Activated naive CD8-positive, alpha-beta T cell treated with anti-CD3 and anti-CD28 coated beads, Interleukin-2, amount 10 ng/mL, durations not matched to agents 7 days and 5 days (primary cell): Measurements from ENCODE around the gene BMP3. TPM values are rescaled to one million over a fixed set of nuclear protein-coding genes. Genes with fewer than 3 reads are reported as not detected.
A peak's percentile ranks its signal among the peaks of the same experiment; 100 is the strongest.
"Not testable (repeated sequence)": the region's sequence is repeated elsewhere in the genome, so short reads cannot be mapped to it uniquely, and the experiment has no call there.

Experiments
- ATAC-seq: fragments of 150-1000 bp; cut with Tn5 transposase; one replicate; pipeline ENCODE4 v1.10.0; 2021; ENCODE audit warnings: low read depth, moderate library complexity
- POLR2A ChIA-PET: fragments of 350-600 bp; sonication (Branson Sonifier 250); formaldehyde crosslinking; loops from one replicate; lab custom pipeline; 2021; ENCODE audit warnings: antibody characterized with exemption; lab: Charles Lee
- DNase-seq: peaks from one replicate; pipeline ENCODE4 v3.0.0; 2021
- H3K27ac Mint-ChIP-seq: one replicate; pipeline ENCODE4 v1.8.0; 2022; ENCODE audit warnings: mild to moderate bottlenecking, mixed read lengths
- H3K27me3 Mint-ChIP-seq: one replicate; pipeline ENCODE4 v1.8.0; 2022; ENCODE audit warnings: mild to moderate bottlenecking, moderate library complexity, mixed read lengths
- H3K36me3 Mint-ChIP-seq: one replicate; pipeline ENCODE4 v1.8.0; 2021; ENCODE audit warnings: mild to moderate bottlenecking, mixed read lengths
- H3K4me1 Mint-ChIP-seq: one replicate; pipeline ENCODE4 v1.8.0; 2021; ENCODE audit warnings: mixed read lengths
- H3K4me3 Mint-ChIP-seq: one replicate; pipeline ENCODE4 v1.8.0; 2022; ENCODE audit warnings: mild to moderate bottlenecking, moderate library complexity, mixed read lengths
- H3K9me3 Mint-ChIP-seq: one replicate; pipeline ENCODE4 v1.8.0; 2021; ENCODE audit warnings: mixed read lengths
- total RNA-seq, 2 experiments: library from RNA; stranded (reverse); gene quantifications; one replicate each; pipeline ENCODE4 v1.2.3, GENCODE V29; 2021

The BMP3 gene, protein sequence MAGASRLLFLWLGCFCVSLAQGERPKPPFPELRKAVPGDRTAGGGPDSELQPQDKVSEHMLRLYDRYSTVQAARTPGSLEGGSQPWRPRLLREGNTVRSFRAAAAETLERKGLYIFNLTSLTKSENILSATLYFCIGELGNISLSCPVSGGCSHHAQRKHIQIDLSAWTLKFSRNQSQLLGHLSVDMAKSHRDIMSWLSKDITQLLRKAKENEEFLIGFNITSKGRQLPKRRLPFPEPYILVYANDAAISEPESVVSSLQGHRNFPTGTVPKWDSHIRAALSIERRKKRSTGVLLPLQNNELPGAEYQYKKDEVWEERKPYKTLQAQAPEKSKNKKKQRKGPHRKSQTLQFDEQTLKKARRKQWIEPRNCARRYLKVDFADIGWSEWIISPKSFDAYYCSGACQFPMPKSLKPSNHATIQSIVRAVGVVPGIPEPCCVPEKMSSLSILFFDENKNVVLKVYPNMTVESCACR
- not detected for total RNA-seq

DNA sequence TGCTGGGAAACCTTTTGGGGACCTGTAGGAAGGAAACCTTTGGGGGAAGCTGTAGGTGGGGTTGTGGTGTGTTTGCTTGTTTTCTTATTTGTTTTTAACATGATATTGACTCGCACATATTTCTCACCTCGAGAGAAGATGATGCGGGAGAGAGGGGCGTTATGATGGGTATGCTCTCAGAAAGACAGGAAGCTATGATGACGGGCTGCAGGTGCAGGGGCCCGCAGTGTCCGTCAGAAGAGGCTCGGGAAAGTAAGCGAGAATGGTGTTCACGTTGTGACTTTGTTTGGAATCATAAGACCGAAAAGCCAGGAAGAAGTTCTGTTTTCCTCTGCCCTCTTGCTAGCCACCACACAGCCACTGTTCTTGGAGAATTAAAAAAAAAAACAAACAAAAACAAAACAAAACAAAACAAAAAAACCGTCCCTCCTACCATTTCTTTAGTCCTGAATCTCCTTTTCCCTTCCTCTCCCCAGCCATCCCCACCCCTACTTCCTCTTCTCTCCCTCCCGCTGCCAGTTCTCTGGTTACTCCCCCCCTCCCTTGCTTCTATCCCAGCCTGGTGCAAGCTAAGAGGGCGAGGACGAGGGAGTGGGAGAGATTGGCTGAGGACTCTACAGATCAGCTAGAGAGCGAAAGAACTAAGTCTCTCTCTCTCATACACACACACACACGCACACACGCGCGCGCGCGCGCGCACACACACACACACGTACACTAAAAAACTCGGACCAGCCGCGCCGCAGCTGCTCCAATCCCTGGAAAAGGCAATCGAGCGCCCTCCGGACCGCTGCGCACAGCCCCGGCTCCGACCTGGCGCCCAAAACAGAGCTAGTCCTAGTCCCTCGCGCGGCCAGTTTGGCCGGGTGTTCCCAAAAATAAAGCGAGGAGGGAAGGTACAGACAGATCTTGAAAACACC lies at the start of gene BMP3:
Gene BMP3, plus strand, starts transcription at position 648 of the 920 bp plus-strand sequence. CDS start 577 bp downstream, outside the sequence.
- H3K27me3 Mint-ChIP-seq, result peaks cover 64% of the 10 kb centered on the region
- H3K9me3 Mint-ChIP-seq, result no peaks in the 10 kb centered on the region
- ATAC-seq (no peak), DNase-seq (peak; percentile 34)
- peaks cover 2% of the 10 kb centered on the region for H3K36me3 Mint-ChIP-seq
- H3K4me1 Mint-ChIP-seq, result peaks cover 15% of the 10 kb centered on the region
- POLR2A ChIA-PET, result no interaction called here
- peak within 1 kb of the TSS; percentile 88 for H3K4me3 Mint-ChIP-seq
- H3K27ac Mint-ChIP-seq, result no peak within 1 kb of the TSS

DNA sequence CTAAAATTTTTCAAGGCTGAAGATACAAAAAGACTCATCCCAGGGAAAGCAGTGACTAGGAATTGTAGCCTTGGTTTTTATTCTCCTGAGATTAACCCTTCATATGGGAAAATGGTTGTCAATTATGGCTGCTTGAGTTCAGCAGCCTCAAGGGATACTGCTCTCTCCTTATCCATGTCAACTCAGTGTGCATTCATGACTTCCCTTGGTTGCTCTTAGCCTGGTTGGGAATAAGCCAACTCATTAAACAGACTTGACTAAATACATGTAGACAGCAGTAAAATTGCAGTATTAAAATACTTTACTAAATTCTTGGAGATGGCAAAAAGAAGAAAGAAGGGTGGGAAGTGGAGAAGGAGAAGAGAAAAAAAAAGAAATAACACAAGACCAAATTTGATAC lies 44.5 kb upstream of the BMP3 start:
- Mint-ChIP-seq H3K27ac (no peak overlapping the region), H3K4me1 (peaks cover 2% of the 10 kb centered on the region), H3K27me3 (peaks cover 2% of the 10 kb centered on the region), H3K36me3 (no peaks in the 10 kb centered on the region), H3K4me3 (no peak overlapping the region), H3K9me3 (peaks cover 4% of the 10 kb centered on the region)
- POLR2A ChIA-PET, result no interaction called here
- ATAC-seq (no peak), DNase-seq (no peak)

- peaks cover 1% of the 10 kb centered on the region for H3K9me3 Mint-ChIP-seq
- ATAC-seq, result no peak
Measured at GRCh38 chr4:80989921-80990544, 40.5 kb upstream of the BMP3 start.

GRCh38 chr4:80990851-80991250 lies 39.7 kb upstream of the BMP3 start:
- DNase-seq, result no peak
- Mint-ChIP-seq H3K4me1 (peaks cover 2% of the 10 kb centered on the region), H3K27ac (no peak overlapping the region), H3K27me3 (peaks cover 4% of the 10 kb centered on the region), H3K4me3 (no peak overlapping the region), H3K36me3 (no peaks in the 10 kb centered on the region), H3K9me3 (no peaks in the 10 kb centered on the region)
- no peak for ATAC-seq
- POLR2A ChIA-PET, result no interaction called here

More at GRCh38 chr4:80989921-80990544, 40.5 kb upstream of the BMP3 start:
- peaks cover 2% of the 10 kb centered on the region for H3K4me1 Mint-ChIP-seq
- POLR2A ChIA-PET, result no interaction called here
- H3K4me3 Mint-ChIP-seq, result no peak overlapping the region
- no peaks in the 10 kb centered on the region for H3K36me3 Mint-ChIP-seq
- DNase-seq, result no peak
- H3K27ac Mint-ChIP-seq, result no peak overlapping the region
- H3K27me3 Mint-ChIP-seq, result peaks cover 4% of the 10 kb centered on the region

DNA sequence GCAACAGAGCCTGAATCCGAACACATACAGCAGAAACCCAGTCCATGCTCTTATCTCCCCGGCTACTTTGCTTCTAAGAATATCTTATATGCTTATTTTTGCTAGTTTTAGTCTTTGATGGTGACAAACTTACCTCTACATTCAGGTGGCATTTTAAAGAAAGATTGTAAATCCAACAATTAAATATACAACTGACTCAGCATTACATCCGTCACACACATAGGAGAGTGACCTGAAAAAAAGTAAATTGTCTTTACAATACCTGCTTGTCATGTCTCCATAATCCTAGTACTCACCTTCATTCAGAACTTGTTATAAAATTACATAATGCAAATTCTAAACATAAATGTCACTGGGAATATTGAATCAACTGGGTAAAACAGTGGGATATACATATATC lies 30.6 kb upstream of the BMP3 start:
- no peak overlapping the region for H3K4me3 Mint-ChIP-seq
- H3K36me3 Mint-ChIP-seq, result peaks cover 2% of the 10 kb centered on the region
- H3K9me3 Mint-ChIP-seq, result peaks cover 4% of the 10 kb centered on the region
- peaks cover 3% of the 10 kb centered on the region for H3K27me3 Mint-ChIP-seq
- H3K4me1 Mint-ChIP-seq, result no peaks in the 10 kb centered on the region
- H3K27ac Mint-ChIP-seq, result no peak overlapping the region
- DNase-seq (no peak), ATAC-seq (no peak)
- POLR2A ChIA-PET, result no interaction called here

DNA sequence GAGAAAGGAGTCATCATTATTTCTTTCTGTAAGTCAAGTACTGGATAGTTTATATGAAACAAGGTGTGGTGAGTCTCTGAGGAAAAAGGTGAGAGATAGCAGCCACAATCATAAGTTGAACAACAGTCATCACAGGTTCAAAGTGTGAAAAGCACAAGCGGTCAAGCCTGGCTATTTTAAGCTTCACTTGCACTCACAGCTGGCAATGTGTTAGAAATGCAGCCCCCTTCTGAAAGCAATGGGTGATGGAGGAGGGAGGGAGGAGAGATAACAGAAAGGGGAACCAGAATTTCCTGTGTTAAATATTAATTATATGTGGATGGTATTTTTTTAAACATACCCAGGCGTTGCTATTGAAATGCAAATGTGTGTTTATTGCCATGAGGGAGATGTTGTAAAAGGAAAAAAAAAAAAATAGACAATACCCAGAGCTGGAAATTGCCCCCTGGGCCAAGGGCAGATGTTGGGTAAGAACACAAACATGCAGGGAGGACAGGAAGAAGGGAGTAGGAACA lies 26.9 kb upstream of the BMP3 start:
- POLR2A ChIA-PET, result no interaction called here

GRCh38 chr4:81007417-81007816 lies 23.1 kb upstream of the BMP3 start:
- Mint-ChIP-seq H3K27ac (no peak overlapping the region), H3K27me3 (no peaks in the 10 kb centered on the region), H3K9me3 (peaks cover 9% of the 10 kb centered on the region), H3K4me1 (no peaks in the 10 kb centered on the region), H3K4me3 (no peak overlapping the region), H3K36me3 (no peaks in the 10 kb centered on the region)
- POLR2A ChIA-PET, result no interaction called here
- ATAC-seq (no peak), DNase-seq (no peak)

More for the DNA sequence above, 26.9 kb upstream of the BMP3 start:
- ATAC-seq, result no peak
- DNase-seq, result no peak
- H3K4me1 Mint-ChIP-seq, result no peaks in the 10 kb centered on the region
- H3K27me3 Mint-ChIP-seq, result no peaks in the 10 kb centered on the region
- H3K4me3 Mint-ChIP-seq, result no peak overlapping the region
- no peaks in the 10 kb centered on the region for H3K36me3 Mint-ChIP-seq
- no peak overlapping the region for H3K27ac Mint-ChIP-seq
- H3K9me3 Mint-ChIP-seq, result peaks cover 3% of the 10 kb centered on the region

DNA sequence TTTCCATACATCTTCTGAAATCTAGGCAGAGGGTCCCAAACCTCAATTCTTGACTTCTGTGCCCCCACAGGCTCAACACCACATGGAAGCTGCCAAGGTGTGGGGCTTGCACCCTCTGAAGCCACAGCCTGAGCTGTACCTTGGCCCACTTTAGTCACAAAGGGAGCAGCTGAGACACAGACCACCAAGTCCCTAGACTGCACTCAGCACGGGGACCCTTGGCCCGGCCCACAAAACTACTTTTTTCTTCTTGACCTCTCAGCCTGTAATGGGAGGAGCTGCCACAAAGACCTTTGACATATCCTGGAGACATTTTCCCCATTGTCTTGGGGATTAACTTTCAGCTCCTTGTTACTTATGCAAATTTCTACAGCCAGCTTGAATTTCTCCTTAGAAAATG lies 13.9 kb upstream of the BMP3 start:
- H3K4me1 Mint-ChIP-seq, H3K27ac Mint-ChIP-seq, H3K27me3 Mint-ChIP-seq, ATAC-seq, DNase-seq, H3K36me3 Mint-ChIP-seq, H3K9me3 Mint-ChIP-seq, H3K4me3 Mint-ChIP-seq, POLR2A ChIA-PET: not testable (repeated sequence)

GRCh38 chr4:81019006-81019405 lies 11.5 kb upstream of the BMP3 start:
- no peak overlapping the region for H3K4me3 Mint-ChIP-seq
- H3K27me3 Mint-ChIP-seq, result peaks cover 13% of the 10 kb centered on the region
- no peaks in the 10 kb centered on the region for H3K4me1 Mint-ChIP-seq
- H3K9me3 Mint-ChIP-seq, result peaks cover 2% of the 10 kb centered on the region
- H3K27ac Mint-ChIP-seq, result no peak overlapping the region
- POLR2A ChIA-PET, result no interaction called here
- DNase-seq (no peak), ATAC-seq (no peak)
- H3K36me3 Mint-ChIP-seq, result no peaks in the 10 kb centered on the region

GRCh38 chr4:81021142-81021944 lies 9.2 kb upstream of the BMP3 start:
- no peak for DNase-seq
- Mint-ChIP-seq H3K27me3 (peaks cover 22% of the 10 kb centered on the region), H3K36me3 (no peaks in the 10 kb centered on the region), H3K27ac (no peak overlapping the region), H3K4me3 (no peak overlapping the region), H3K4me1 (no peaks in the 10 kb centered on the region), H3K9me3 (peaks cover 2% of the 10 kb centered on the region)
- POLR2A ChIA-PET, result no interaction called here
- no peak for ATAC-seq

DNA sequence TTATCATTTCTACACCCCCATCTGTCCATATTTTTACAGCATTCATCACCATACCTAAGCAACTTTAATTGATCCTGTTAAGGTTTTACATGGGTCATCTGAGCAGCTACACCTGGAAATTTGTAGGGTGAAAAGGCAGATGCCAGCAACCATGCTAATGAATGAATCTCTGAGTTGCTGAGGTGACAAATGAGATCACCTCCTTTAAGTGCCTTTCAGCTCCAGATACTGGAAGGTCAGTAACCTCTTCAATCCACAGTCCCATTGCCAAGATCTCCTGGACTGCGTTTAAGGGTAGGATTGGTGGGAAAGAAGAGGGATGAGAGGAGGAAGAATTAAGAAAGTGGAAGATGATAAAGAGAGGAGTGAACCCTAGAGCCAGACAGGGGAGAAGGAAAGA lies 8.5 kb upstream of the BMP3 start:
- ATAC-seq (no peak), DNase-seq (no peak)
- H3K27ac Mint-ChIP-seq, result no peak overlapping the region
- no peak overlapping the region for H3K4me3 Mint-ChIP-seq
- no peaks in the 10 kb centered on the region for H3K4me1 Mint-ChIP-seq
- H3K27me3 Mint-ChIP-seq, result peaks cover 27% of the 10 kb centered on the region
- H3K36me3 Mint-ChIP-seq, result no peaks in the 10 kb centered on the region
- peaks cover 1% of the 10 kb centered on the region for H3K9me3 Mint-ChIP-seq
- POLR2A ChIA-PET, result no interaction called here

- H3K36me3 Mint-ChIP-seq, result no peaks in the 10 kb centered on the region
- POLR2A ChIA-PET, result no interaction called here
Measured at GRCh38 chr4:81023484-81023883, 7.0 kb upstream of the BMP3 start.

More at GRCh38 chr4:81023484-81023883, 7.0 kb upstream of the BMP3 start:
- no peaks in the 10 kb centered on the region for H3K4me1 Mint-ChIP-seq
- ATAC-seq (no peak), DNase-seq (no peak)
- no peaks in the 10 kb centered on the region for H3K9me3 Mint-ChIP-seq
- H3K4me3 Mint-ChIP-seq, result no peak overlapping the region
- no peak overlapping the region for H3K27ac Mint-ChIP-seq
- peaks cover 38% of the 10 kb centered on the region for H3K27me3 Mint-ChIP-seq
